DMS114 treated with DMSO at 0.1 percent for 48 hours (cell line): ENCODE measurements around the gene OR52M1.
A peak's percentile ranks its signal among the peaks of the same experiment; 100 is the strongest.
"Not testable (repeated sequence)": the region's sequence is repeated elsewhere in the genome, so short reads cannot be mapped to it uniquely, and the experiment has no call there.

Source experiments
- DNase-seq: peaks from one replicate; lab custom pipeline; 2025; ENCODE audit not compliant: unreplicated experiment; lab: John Stamatoyannopoulos, UW

Gene OR52M1

GRCh38 chr11:4544891-4545290, at the start of gene OR52M1:
Gene OR52M1 (plus strand): TSS chr11:4545191. CDS start chr11:4545191, 0 bp downstream.
- DNase-seq = no peak

- no peak for DNase-seq
Observed at GRCh38 chr11:4495487-4495886, 49.5 kb upstream of the OR52M1 start.

GRCh38 chr11:4495986-4496385, 49.0 kb upstream of the OR52M1 start:
- DNase-seq = no peak

GRCh38 chr11:4496557-4497248, 48.3 kb upstream of the OR52M1 start:
- DNase-seq = no peak

- no peak for DNase-seq
Observed at GRCh38 chr11:4508886-4509285, 36.1 kb upstream of the OR52M1 start.

- DNase-seq = no peak
Observed at GRCh38 chr11:4511282-4512245, 33.4 kb upstream of the OR52M1 start.

- DNase-seq = no peak
Observed at GRCh38 chr11:4514196-4514595, 30.8 kb upstream of the OR52M1 start.

GRCh38 chr11:4522339-4522738, 22.7 kb upstream of the OR52M1 start:
- no peak for DNase-seq

GRCh38 chr11:4522752-4523151, 22.2 kb upstream of the OR52M1 start:
- DNase-seq = no peak

- no peak for DNase-seq
Observed at GRCh38 chr11:4523666-4524065, 21.3 kb upstream of the OR52M1 start.

GRCh38 chr11:4527926-4528325, 17.1 kb upstream of the OR52M1 start:
- DNase-seq = no peak

- DNase-seq = not testable (repeated sequence)
Observed at GRCh38 chr11:4531686-4532085, 13.3 kb upstream of the OR52M1 start.

GRCh38 chr11:4539603-4540219, 5.3 kb upstream of the OR52M1 start:
- peak; percentile 23 for DNase-seq

- DNase-seq = no peak
Observed at GRCh38 chr11:4541071-4541470, 3.9 kb upstream of the OR52M1 start.

GRCh38 chr11:4543561-4543960, 1.4 kb upstream of the OR52M1 start:
- DNase-seq = no peak

- no peak for DNase-seq
Observed at GRCh38 chr11:4546878-4547277, 1.9 kb downstream of the OR52M1 start.

- no peak for DNase-seq
Observed at GRCh38 chr11:4547416-4547815, 2.4 kb downstream of the OR52M1 start.

- no peak for DNase-seq
Observed at GRCh38 chr11:4551346-4551979, 6.5 kb downstream of the OR52M1 start.

- DNase-seq = no peak
Observed at GRCh38 chr11:4559527-4560440, 14.8 kb downstream of the OR52M1 start.

GRCh38 chr11:4560467-4560866, 15.5 kb downstream of the OR52M1 start:
- DNase-seq = no peak
